Type B pancreatic cell (in vitro differentiated cells): ENCODE measurements around the gene KLHL26. TPM values are rescaled to one million over a fixed set of nuclear protein-coding genes. Genes with fewer than 3 reads are reported as not detected.

Experiments used
- DNase-seq: peaks from one replicate; pipeline ENCODE4 v3.0.0; 2021; ENCODE audit warnings: mixed read lengths; ENCODE audit not compliant: unreplicated experiment; ENCODE audit errors: extremely low spot score
- H3K27ac Mint-ChIP-seq: 2 replicates; pipeline ENCODE4 v1.8.0; 2021; ENCODE audit warnings: mild to moderate bottlenecking, mixed read lengths
- H3K27me3 Mint-ChIP-seq: 2 replicates; pipeline ENCODE4 v1.8.0; 2021; ENCODE audit warnings: mixed read lengths
- H3K36me3 Mint-ChIP-seq: 2 replicates; pipeline ENCODE4 v1.8.0; 2021; ENCODE audit warnings: mixed read lengths
- H3K4me1 Mint-ChIP-seq: one replicate; pipeline ENCODE4 v1.8.0; 2021; ENCODE audit warnings: mixed read lengths; ENCODE audit not compliant: unreplicated experiment
- H3K4me3 Mint-ChIP-seq: 2 replicates; pipeline ENCODE4 v1.8.0; 2021; ENCODE audit warnings: mild to moderate bottlenecking, mixed read lengths
- H3K9me3 Mint-ChIP-seq: 2 replicates; pipeline ENCODE4 v1.8.0; 2021; ENCODE audit warnings: mixed read lengths
- CTCF ChIP-seq: fragments of 200-600 bp; sonication (generic); conservative IDR thresholded peaks from 2 replicates; pipeline ENCODE4 v1.5.0; 2021; ENCODE audit warnings: antibody characterized with exemption, mild to moderate bottlenecking
- total RNA-seq: library from RNA; stranded (reverse); gene quantifications from 2 replicates; pipeline ENCODE4 v1.2.1, GENCODE V29; 2021; ENCODE audit warnings: low replicate concordance

The KLHL26 gene
- total RNA-seq, 1 donor from 2014 or later, result 11.1 TPM

DNA sequence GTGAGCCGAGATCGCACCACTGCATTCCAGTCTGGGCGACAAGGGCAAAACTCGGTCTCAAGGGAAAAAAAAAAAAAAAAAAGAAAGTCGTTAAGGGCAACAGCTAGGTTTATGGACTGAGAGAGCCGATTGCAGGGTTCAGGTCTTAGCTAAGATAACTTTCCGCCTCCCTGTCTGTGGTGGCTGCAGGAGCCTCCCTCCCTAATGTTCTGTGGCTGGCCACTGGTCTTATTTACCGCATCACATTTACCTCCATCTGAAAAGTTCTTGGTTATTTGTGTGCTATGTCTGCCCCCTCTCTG is 45.9 kb downstream of the KLHL26 start:
- Mint-ChIP-seq H3K36me3 (no peaks in the 10 kb centered on the region), H3K4me1 (peaks cover 10% of the 10 kb centered on the region), H3K27me3 (no peaks in the 10 kb centered on the region), H3K9me3 (no peaks in the 10 kb centered on the region), H3K27ac (peak overlapping the region; percentile 64), H3K4me3 (peak overlapping the region; percentile 84)
- no peak for TF ChIP-seq CTCF
- no peak for DNase-seq

DNA sequence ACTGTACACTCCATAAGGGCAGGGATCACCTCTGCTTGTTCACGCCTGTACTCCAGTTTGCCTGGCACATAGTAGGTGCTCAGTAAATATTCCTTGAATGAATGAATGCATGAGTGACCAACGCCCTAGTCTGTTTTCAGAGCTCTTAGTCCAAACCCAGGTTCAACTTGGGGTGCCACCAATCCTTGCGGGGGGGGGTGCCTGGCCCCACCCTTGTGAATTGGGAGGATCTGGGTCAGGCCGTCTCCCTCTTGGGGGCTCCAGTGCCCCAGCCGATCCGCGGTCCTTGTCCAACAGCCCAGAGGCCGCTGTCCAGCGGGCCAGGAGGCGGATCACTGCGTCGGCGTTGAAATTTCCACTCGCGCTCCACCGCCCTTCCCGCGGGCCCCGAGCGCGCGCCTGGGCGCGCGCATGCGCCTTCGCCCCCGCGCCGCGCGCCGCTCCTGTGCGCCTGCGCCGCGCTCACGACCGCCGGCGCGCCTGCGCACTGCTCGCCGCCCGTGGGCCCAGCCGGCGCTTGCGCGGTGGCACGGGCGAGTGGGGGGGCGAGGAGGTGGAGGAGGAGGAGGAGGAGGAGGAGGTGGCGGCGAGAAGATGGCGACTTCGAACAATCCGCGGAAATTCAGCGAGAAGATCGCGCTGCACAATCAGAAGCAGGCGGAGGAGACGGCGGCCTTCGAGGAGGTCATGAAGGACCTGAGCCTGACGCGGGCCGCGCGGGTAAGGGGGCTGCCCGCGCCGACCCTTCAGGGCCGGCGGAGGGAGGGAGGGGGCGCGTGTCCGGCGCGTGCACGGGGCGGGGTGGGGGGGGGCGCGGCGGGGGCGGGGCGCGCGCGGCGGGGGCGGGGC is 46.5 kb downstream of the KLHL26 start, which contains the start of gene CRTC1:
Gene CRTC1, plus strand, starts transcription at position 572 of the 849 bp plus-strand sequence. Its CDS starts 23 bp downstream, at position 595.
- peaks cover 5% of the 10 kb centered on the region for H3K4me1 Mint-ChIP-seq
- H3K4me3 Mint-ChIP-seq, result peak within 1 kb of the TSS; percentile 89
- no peaks in the 10 kb centered on the region for H3K36me3 Mint-ChIP-seq
- no peaks in the 10 kb centered on the region for H3K9me3 Mint-ChIP-seq
- DNase-seq, result peak; percentile 95
- no peak for TF ChIP-seq CTCF
- no peaks in the 10 kb centered on the region for H3K27me3 Mint-ChIP-seq
- peak within 1 kb of the TSS; percentile 64 for H3K27ac Mint-ChIP-seq

DNA sequence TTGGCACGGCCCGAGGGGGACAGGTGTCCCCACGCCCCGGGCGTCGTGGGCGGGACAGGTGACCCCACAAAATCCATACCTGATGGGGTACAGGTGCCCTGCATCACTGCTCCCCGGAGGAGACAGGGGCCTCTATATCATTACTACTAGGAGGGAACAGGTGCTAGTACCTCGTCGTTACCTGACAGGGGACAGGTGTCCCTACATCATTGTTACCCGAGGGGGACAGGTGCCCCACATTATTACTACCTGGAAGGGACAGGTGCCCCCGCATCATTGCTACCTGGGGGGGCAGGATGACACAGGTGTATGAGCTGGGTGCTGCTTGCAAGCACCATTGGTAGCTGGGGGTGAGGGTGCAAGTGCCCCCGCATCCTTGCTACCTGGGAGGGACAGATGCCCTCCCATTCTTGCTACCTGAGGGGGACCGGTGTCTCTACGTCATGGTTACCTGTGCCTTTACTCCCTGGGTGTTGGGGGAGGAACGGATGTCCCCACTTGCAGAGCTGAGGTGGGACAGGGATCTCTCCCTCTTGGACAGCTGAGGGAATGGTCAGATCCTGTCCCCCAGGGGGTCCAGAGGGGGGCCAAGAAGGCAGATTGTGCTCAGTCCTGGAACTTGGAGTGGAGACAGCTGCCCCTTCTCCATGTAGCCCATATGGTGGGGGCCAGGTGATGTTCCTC is 47.3 kb downstream of the KLHL26 start:
- no peak for DNase-seq
- TF ChIP-seq CTCF, result no peak
- Mint-ChIP-seq H3K4me1 (peaks cover 4% of the 10 kb centered on the region), H3K36me3 (no peaks in the 10 kb centered on the region), H3K4me3 (peak overlapping the region; percentile 80), H3K27ac (no peak overlapping the region), H3K9me3 (no peaks in the 10 kb centered on the region), H3K27me3 (no peaks in the 10 kb centered on the region)

GRCh38 chr19:18684642-18684993 is 47.8 kb downstream of the KLHL26 start:
- Mint-ChIP-seq H3K27me3 (no peaks in the 10 kb centered on the region), H3K9me3 (no peaks in the 10 kb centered on the region), H3K4me1 (peaks cover 4% of the 10 kb centered on the region), H3K27ac (peak overlapping the region; percentile 46), H3K4me3 (peak overlapping the region; percentile 80), H3K36me3 (no peaks in the 10 kb centered on the region)
- DNase-seq, result no peak
- TF ChIP-seq CTCF, result no peak

DNA sequence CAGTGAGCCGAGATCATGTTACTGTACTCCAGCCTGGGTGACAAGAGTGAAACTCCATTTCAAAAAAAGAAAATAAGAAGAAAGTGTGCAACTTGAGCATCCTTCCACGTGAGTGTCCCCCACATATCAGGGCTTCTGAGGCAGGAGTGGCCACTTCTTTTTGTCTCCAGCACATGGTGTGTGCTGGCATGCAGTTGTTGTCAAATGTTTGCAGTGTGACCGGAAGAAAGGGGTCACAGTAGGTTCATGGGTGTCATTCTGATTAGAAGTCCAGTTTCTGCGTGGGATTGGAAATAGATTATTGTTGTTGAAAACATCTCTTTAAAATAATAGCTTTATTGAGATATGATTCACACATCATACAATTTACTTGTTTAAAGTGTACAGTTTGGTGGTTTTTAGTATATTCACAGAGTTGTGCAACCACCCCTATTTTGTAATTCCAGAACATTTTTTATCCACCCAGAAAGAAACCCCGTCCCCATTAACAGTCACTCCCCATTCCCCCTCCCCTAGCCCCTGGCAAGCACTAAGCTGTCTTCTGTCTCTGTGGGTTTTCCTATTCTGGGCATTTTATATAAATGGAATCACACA is 48.9 kb downstream of the KLHL26 start:
- TF ChIP-seq CTCF, result no peak
- Mint-ChIP-seq H3K4me3 (peak overlapping the region; percentile 25), H3K27me3 (no peaks in the 10 kb centered on the region), H3K9me3 (no peaks in the 10 kb centered on the region), H3K27ac (no peak overlapping the region), H3K36me3 (no peaks in the 10 kb centered on the region), H3K4me1 (peaks cover 4% of the 10 kb centered on the region)
- DNase-seq, result no peak
